IMR-90 (cell line): ENCODE measurements around the gene AVP. TPM values are rescaled to one million over a fixed set of nuclear protein-coding genes. Genes with fewer than 3 reads are reported as not detected.
"Not testable (repeated sequence)": the region's sequence is repeated elsewhere in the genome, so short reads cannot be mapped to it uniquely, and the experiment has no call there.

ENCODE experiments used
- ATAC-seq: fragments of 200-7000 bp; cut with Tn5 transposase; 2 replicates; pipeline ENCODE4 v1.9.1; 2020; ENCODE audit warnings: low read depth, mild to moderate bottlenecking, moderate library complexity
- BruUV-seq: library from RNA; stranded (reverse); fragments of 400-500 nt; replicated peaks from 2 replicates; lab custom pipeline; 2021; lab: Mats Ljungman, UMichigan
- CTCF ChIA-PET: fragments of 300-600 bp; formaldehyde crosslinking; extraction: SDS; loops from one replicate; lab custom pipeline; 2021; ENCODE audit warnings: antibody characterized with exemption; lab: Yijun Ruan, JAX
- POLR2A ChIA-PET: fragments of 300-600 bp; sonication (Branson Sonifier 250); formaldehyde crosslinking; loops from one replicate; lab custom pipeline; 2022; ENCODE audit warnings: antibody characterized with exemption; ENCODE audit not compliant: unreplicated experiment; lab: Charles Lee
- DNase-seq: peaks from one replicate; pipeline ENCODE4 v3.0.0; 2013
- H2AFZ ChIP-seq: replicated peaks from 2 replicates; pipeline ENCODE3; 2013; ENCODE audit warnings: low read length, mild to moderate bottlenecking; ENCODE audit not compliant: poor library complexity
- H2AK5ac ChIP-seq: 2 replicates; pipeline ENCODE4 v1.6.1; 2013; ENCODE audit warnings: low read depth, low read length, inconsistent platforms
- H2AK9ac ChIP-seq: replicated peaks from 2 replicates; pipeline ENCODE3; 2013; ENCODE audit warnings: mild to moderate bottlenecking, low read depth, low read length, moderate library complexity; ENCODE audit not compliant: poor library complexity
- H2BK120ac ChIP-seq: 2 replicates; pipeline ENCODE4 v1.6.1; 2013; ENCODE audit warnings: low read depth, low read length, inconsistent platforms
- H2BK15ac ChIP-seq: 3 replicates; pipeline ENCODE4 v1.6.1; 2013; ENCODE audit warnings: low read depth, low read length, inconsistent platforms
- H2BK20ac ChIP-seq: 2 replicates; pipeline ENCODE4 v1.6.1; 2013; ENCODE audit warnings: low read depth, mild to moderate bottlenecking, inconsistent platforms, low read length, moderate library complexity
- H2BK5ac ChIP-seq: 2 replicates; pipeline ENCODE4 v1.6.1; 2013; ENCODE audit warnings: mild to moderate bottlenecking, low read depth, low read length, inconsistent platforms; ENCODE audit not compliant: poor library complexity, severe bottlenecking
- H3K14ac ChIP-seq: replicated peaks from 2 replicates; pipeline ENCODE4 v1.6.1; 2013; ENCODE audit warnings: low read depth, low read length, inconsistent platforms
- H3K18ac ChIP-seq: 2 replicates; pipeline ENCODE4 v1.6.1; 2013; ENCODE audit warnings: low read depth, low read length, control low read depth
- H3K23ac ChIP-seq: 2 replicates; pipeline ENCODE4 v1.6.1; 2013; ENCODE audit warnings: low read depth, low read length, inconsistent platforms
- H3K27ac ChIP-seq: 2 replicates; pipeline ENCODE4 v1.5.1; 2013; ENCODE audit warnings: mild to moderate bottlenecking, control low read depth, low read length; ENCODE audit not compliant: insufficient read depth
- H3K27me3 ChIP-seq: 2 replicates; pipeline ENCODE4 v1.6.1; 2013; ENCODE audit warnings: low read length; ENCODE audit not compliant: control insufficient read depth, insufficient read depth
- H3K36me3 ChIP-seq: 2 replicates; pipeline ENCODE4 v1.6.1; 2013; ENCODE audit warnings: low read length, mixed read lengths; ENCODE audit not compliant: control insufficient read depth, insufficient read depth
- H3K4ac ChIP-seq: 2 replicates; pipeline ENCODE4 v1.6.1; 2013; ENCODE audit warnings: low read depth, low read length, inconsistent platforms
- H3K4me1 ChIP-seq: 2 replicates; pipeline ENCODE4 v1.6.1; 2013; ENCODE audit warnings: low read length, mixed read lengths; ENCODE audit not compliant: control insufficient read depth, insufficient read depth
- H3K4me2 ChIP-seq: 2 replicates; pipeline ENCODE4 v1.6.1; 2013; ENCODE audit warnings: low read depth, mild to moderate bottlenecking, control low read depth, low read length, moderate library complexity
- H3K4me3 ChIP-seq: 2 replicates; pipeline ENCODE4 v1.5.1; 2013; ENCODE audit warnings: low read depth, mild to moderate bottlenecking, control low read depth, low read length, moderate library complexity; ENCODE audit not compliant: insufficient read depth
- H3K56ac ChIP-seq: 2 replicates; pipeline ENCODE4 v1.6.1; 2013; ENCODE audit warnings: low read length, inconsistent platforms; ENCODE audit not compliant: insufficient read depth; ENCODE audit errors: extremely low read depth
- H3K79me1 ChIP-seq, 2 experiments: 2 replicates each; pipeline ENCODE4 v1.6.1; 2013; ENCODE audit warnings: low read length in 2 of 2, inconsistent platforms in 1 of 2, low read depth in 1 of 2
- H3K9ac ChIP-seq: 2 replicates; pipeline ENCODE4 v1.6.1; 2013; ENCODE audit warnings: low read depth, low read length, control low read depth
- H3K9me1 ChIP-seq: 2 replicates; pipeline ENCODE4 v1.6.1; 2013; ENCODE audit warnings: low read length, inconsistent platforms; ENCODE audit not compliant: insufficient read depth
- H3K9me3 ChIP-seq: 2 replicates; pipeline ENCODE4 v1.6.1; 2013; ENCODE audit warnings: low read length; ENCODE audit not compliant: control insufficient read depth, insufficient read depth
- H4K20me1 ChIP-seq: 2 replicates; pipeline ENCODE4 v1.6.1; 2013; ENCODE audit warnings: low read length, inconsistent platforms; ENCODE audit not compliant: insufficient read depth
- H4K5ac ChIP-seq: 2 replicates; pipeline ENCODE4 v1.6.1; 2013; ENCODE audit warnings: mild to moderate bottlenecking, low read depth, low read length, control low read depth
- H4K8ac ChIP-seq, 2 experiments: 2 replicates each; pipeline ENCODE4 v1.6.1; 2013; ENCODE audit warnings: low read depth in 2 of 2, low read length in 2 of 2, control low read depth in 1 of 2, inconsistent platforms in 1 of 2
- H4K91ac ChIP-seq: 2 replicates; pipeline ENCODE4 v1.6.1; 2013; ENCODE audit warnings: low read depth, low read length, inconsistent platforms; ENCODE audit not compliant: insufficient read depth
- CEBPB ChIP-seq: IDR thresholded peaks from 2 replicates; pipeline ENCODE4 v1.6.1; 2012; ENCODE audit warnings: low read depth, low read length, improper control_type of control experiment
- CTCF ChIP-seq: conservative IDR thresholded peaks from 2 replicates; pipeline ENCODE4 v1.5.1; 2012; ENCODE audit warnings: mild to moderate bottlenecking, low read depth, low read length, improper control_type of control experiment
- RAD21 ChIP-seq: IDR thresholded peaks from 2 replicates; pipeline ENCODE4 v1.6.1; 2012; ENCODE audit warnings: low read length, improper control_type of control experiment
- SMC3 ChIP-seq: fragments of 150-350 bp; IDR thresholded peaks from 2 replicates; pipeline ENCODE4 v1.6.1; 2016; ENCODE audit warnings: low read depth, mild to moderate bottlenecking, antibody characterized with exemption, low read length, moderate library complexity
- WGBS, 2 experiments: methylation state at CpG; one replicate each; pipeline versions ENCODE4 v1.1.5 to v1.1.7; 2013; ENCODE audit warnings: missing lambda C conversion rate in 2 of 2; ENCODE audit not compliant: insufficient read length in 1 of 2; ENCODE audit errors: extremely low coverage in 2 of 2; 5-methylcytosine and 5-hydroxymethylcytosine counted together
- dilution Hi-C: fragments of 300-500 bp; cut with HindIII; formaldehyde crosslinking; loops from one replicate; pipeline ENCODE4 v1.14.3; 2018; ENCODE audit warnings: low sequenced_read_pairs; ENCODE audit not compliant: unreplicated experiment
- in situ Hi-C: fragments of 300-500 bp; cut with MboI; formaldehyde crosslinking; loops from 3 replicates; pipeline ENCODE4 v1.14.3; 2019; ENCODE audit warnings: low sequenced_read_pairs, inconsistent platforms, mixed read lengths
- intact Hi-C: fragments of 100-400 bp; cut with micrococcal nuclease; formaldehyde crosslinking; loops from 2 replicates; pipeline ENCODE4 v1.10.0; 2022
- polyA plus RNA-seq, 3 experiments: library from polyadenylated mRNA; depleted of rRNA; stranded (reverse); fragments of >200 nt; gene quantifications; 2 replicates each; pipeline ENCODE4 v1.2.3, GENCODE V29; 2012; ENCODE audit warnings: low replicate concordance in 1 of 3
- total RNA-seq: library from RNA; depleted of rRNA; stranded (reverse); fragments of >200 nt; gene quantifications from 2 replicates; pipeline ENCODE4 v1.2.3, GENCODE V29; 2012

Gene AVP
- total and polyA plus RNA-seq, 2 of the 4 experiments (the other 2 are of a cell fraction): not detected

- H4K8ac ChIP-seq, intact Hi-C loops, H2BK15ac ChIP-seq, BruUV-seq, dilution Hi-C loops, H3K27ac ChIP-seq, H3K27me3 ChIP-seq, H3K23ac ChIP-seq, H3K56ac ChIP-seq, H3K4me1 ChIP-seq, POLR2A ChIA-PET, in situ Hi-C loops, H3K4me3 ChIP-seq, H3K14ac ChIP-seq, H2AK9ac ChIP-seq, H2BK5ac ChIP-seq, H4K20me1 ChIP-seq, H3K9me3 ChIP-seq, H3K4ac ChIP-seq, H4K5ac ChIP-seq, H4K91ac ChIP-seq, H2BK20ac ChIP-seq, H2BK120ac ChIP-seq, H2AK5ac ChIP-seq, H3K18ac ChIP-seq, H3K9ac ChIP-seq: not testable (repeated sequence)
- 100% methylated on average over 2 of the region's 14 CpGs; no CpG with 5 or more reads in 1 of the 2 experiments for WGBS, 2 experiments
- CTCF ChIA-PET: interaction anchor here (1.1 to 1.5 kb wide), 2 partner anchors 9 to 11 kb away, joined by 4 to 5 read pairs; no protein-coding TSS in a partner anchor
- Histone ChIP-seq H3K79me1 (peaks cover 2 to 22% of the 10 kb centered on the region in 2 experiments; a peak in 2 of 4 replicates), H3K9me1 (peaks cover 10% of the 10 kb centered on the region), H2AFZ (peak overlapping the region; percentile 43), H3K36me3 (peaks cover 21% of the 10 kb centered on the region), H3K4me2 (peak overlapping the region; percentile 38; the same call in 1 of the 2 replicates)
- DNase-seq (peak; percentile 73), ATAC-seq (peak; percentile 87)
- TF ChIP-seq RAD21 (peak; percentile 39), CEBPB (peak; percentile 97), CTCF (peak; percentile 74), SMC3 (peak; percentile 43)
These were observed 33.4 kb upstream of the AVP start for GRCh38 chr20:3117839-3118379.
